Measurements from ENCODE around the gene TENM3. TPM values are rescaled to one million over a fixed set of nuclear protein-coding genes. Genes with fewer than 3 reads are reported as not detected.
A peak's percentile ranks its signal among the peaks of the same experiment; 100 is the strongest.

Gene TENM3
- total and polyA plus RNA-seq, 2 of the 8 experiments (the other 6 are each of a cell fraction or from before 2014, with no cell fraction given): 36.9 to 69.3 TPM

GRCh38 chr4:182808673-182809416, 565.6 kb downstream of the TENM3 start:
- peaks cover 2% of the 10 kb centered on the region; the same call in 1 of the 2 replicates for H3K79me1 ChIP-seq (ENCODE audit: low read depth, low read length)
- no peak overlapping the region for H3K4me3 ChIP-seq (ENCODE audit: extremely low read depth in 1 of 4, insufficient read depth in 2 of 4, low read depth in 3 of 4, low read length in 4 of 4)
- H2BK20ac ChIP-seq (ENCODE audit: low read length): peak overlapping the region; percentile 9; the same call in 1 of the 2 replicates
- H3K27ac ChIP-seq (ENCODE audit: low read depth, low read length): no peak overlapping the region
- H4K5ac ChIP-seq (ENCODE audit: insufficient read length, low read depth, low read length): no peak overlapping the region
- H2BK5ac ChIP-seq (ENCODE audit: low read depth, low read length): 0 out of 2 replicates have a peak overlapping the region, but pooled peaks have one; percentile 28
- H3K56ac ChIP-seq (replicated peaks; ENCODE audit: insufficient read length, low read depth, low read length): no peak overlapping the region
- TF ChIP-seq CREB1 (IDR thresholded peaks at IDR 0.05) (no peak), KDM1A (IDR thresholded peaks at IDR 0.05; ENCODE audit: borderline replicate concordance, low read length) (peak; percentile 13; the same call in 1 of the 2 replicates), EZH2 (IDR thresholded peaks at IDR 0.05; ENCODE audit: low read depth, low read length, severe bottlenecking) (no peak)
- H3K14ac ChIP-seq (ENCODE audit: insufficient read length): peak overlapping the region; percentile 33
- H3K23ac ChIP-seq (ENCODE audit: insufficient read length): no peak overlapping the region
- no peaks in the 10 kb centered on the region; a peak in 2 of 8 replicates for H3K36me3 ChIP-seq (ENCODE audit: control insufficient read depth in 2 of 4, insufficient read depth in 4 of 4, low read length in 3 of 4)
- H3K23me2 ChIP-seq (ENCODE audit: low read depth, low read length): peaks cover 24% of the 10 kb centered on the region
- H3K9me3 ChIP-seq (ENCODE audit: insufficient read depth in 2 of 2, low read depth in 1 of 2, low read length in 1 of 2): peaks cover 7 to 15% of the 10 kb centered on the region in 2 experiments; a peak in 2 of 4 replicates
- FAIRE-seq (no peak), DNase-seq (ENCODE audit: low read depth in 1 of 2, low spot score in 2 of 2) (no peak)
- H3K4me1 ChIP-seq (replicated peaks in 1 of 4; ENCODE audit: control insufficient read depth in 3 of 4, insufficient read depth in 4 of 4, low read length in 3 of 4): peaks cover 0 to 10% (median 1%) of the 10 kb centered on the region in 4 experiments; a peak in 4 of 7 replicates
- H2BK120ac ChIP-seq (replicated peaks; ENCODE audit: low read depth, low read length): peak overlapping the region; percentile 52
- peak overlapping the region; percentile 89; the same call in 1 of the 2 replicates for H2BK12ac ChIP-seq (ENCODE audit: low read depth, low read length)
- H3K4me2 ChIP-seq (ENCODE audit: insufficient read depth in 1 of 2, low read depth in 2 of 2, low read length in 2 of 2): no peak overlapping the region; a peak in 1 of 4 replicates
- 91% methylated on average over 25 of the region's 25 CpGs; no CpG with 5 or more reads in 1 of the 2 experiments for WGBS, 2 experiments (ENCODE audit: extremely low coverage in 1 of 2, insufficient coverage in 1 of 2, insufficient read length in 1 of 2, insufficient replicate concordance in 2 of 2, low coverage in 1 of 2, low lambda C conversion rate in 2 of 2, missing lambda C conversion rate in 1 of 2)
- no peak overlapping the region for H2AFZ ChIP-seq (ENCODE audit: low read length)
- H3K79me2 ChIP-seq (ENCODE audit: control insufficient read depth in 1 of 2, insufficient read depth in 2 of 2, low read length in 2 of 2): no peaks in the 10 kb centered on the region
- ChIA-PET CTCF (ENCODE audit: partially characterized antibody) (interaction anchor here (0.5 to 1.0 kb wide), 5 partner anchors 39 to 657 kb away, joined by 3 read pairs; no protein-coding TSS in a partner anchor), POLR2A (ENCODE audit: partially characterized antibody) (no interaction called here)
- H3K4ac ChIP-seq (replicated peaks; ENCODE audit: insufficient read length, low read depth, low read length): peak overlapping the region; percentile 84
- H3K18ac ChIP-seq (ENCODE audit: extremely low read depth, low read length): no peak overlapping the region
- H2BK15ac ChIP-seq (ENCODE audit: low read length): no peak overlapping the region
- peak overlapping the region in 1 of 4 experiments; percentile 6; a peak in 1 of 7 replicates for H3K9ac ChIP-seq (replicated peaks in 1 of 4; ENCODE audit: extremely low read depth in 1 of 4, low read depth in 3 of 4, low read length in 3 of 4)
- H4K91ac ChIP-seq (replicated peaks; ENCODE audit: insufficient read length, low read length): peak overlapping the region; percentile 80
- no peak overlapping the region for H4K8ac ChIP-seq (ENCODE audit: extremely low read depth, insufficient read depth, low read length)
- peak overlapping the region; percentile 89 for H2AK5ac ChIP-seq (ENCODE audit: low read depth, low read length)
- H3K27me3 ChIP-seq (replicated peaks in 1 of 4; ENCODE audit: control insufficient read depth in 3 of 4, extremely low read depth in 1 of 4, insufficient read depth in 3 of 4, low read length in 3 of 4): peaks cover 0 to 9% (median 5%) of the 10 kb centered on the region in 4 experiments; a peak in 6 of 7 replicates
- peaks cover 0 to 15% of the 10 kb centered on the region in 2 experiments for H4K20me1 ChIP-seq (replicated peaks in 1 of 2; ENCODE audit: control insufficient read depth in 1 of 2, insufficient read depth in 2 of 2, low read length in 2 of 2)
